Trophoblast cell (in vitro differentiated cells and primary cell): ENCODE measurements around the gene PHLDA3. TPM values are rescaled to one million over a fixed set of nuclear protein-coding genes. Genes with fewer than 3 reads are reported as not detected.
A peak's percentile ranks its signal among the peaks of the same experiment; 100 is the strongest.

ENCODE experiments used
- DNase-seq, 2 donors: peaks; one replicate each; pipeline ENCODE4 v3.0.0-alpha.2; 2016
- H2AFZ ChIP-seq: 2 replicates; pipeline ENCODE4 v1.6.1; 2013; ENCODE audit warnings: low read length, moderate library complexity, mild to moderate bottlenecking; ENCODE audit not compliant: insufficient read depth, poor library complexity
- H2AK5ac ChIP-seq: 2 replicates; pipeline ENCODE4 v1.6.1; 2013; ENCODE audit warnings: mild to moderate bottlenecking, low read length
- H2BK120ac ChIP-seq: 2 replicates; pipeline ENCODE4 v1.6.1; 2013; ENCODE audit warnings: low read length, mild to moderate bottlenecking, moderate library complexity; ENCODE audit not compliant: insufficient read depth, poor library complexity
- H2BK12ac ChIP-seq: 2 replicates; pipeline ENCODE4 v1.6.1; 2013; ENCODE audit warnings: mild to moderate bottlenecking, low read length, moderate library complexity
- H2BK5ac ChIP-seq: 2 replicates; pipeline ENCODE4 v1.6.1; 2013; ENCODE audit warnings: low read length, low read depth, moderate library complexity, mild to moderate bottlenecking; ENCODE audit not compliant: poor library complexity
- H3K14ac ChIP-seq: 2 replicates; pipeline ENCODE4 v1.6.1; 2013; ENCODE audit warnings: mild to moderate bottlenecking, low read length
- H3K18ac ChIP-seq: 2 replicates; pipeline ENCODE4 v1.6.1; 2013; ENCODE audit warnings: mild to moderate bottlenecking, low read length
- H3K23ac ChIP-seq: 2 replicates; pipeline ENCODE4 v1.6.1; 2013; ENCODE audit warnings: low read length
- H3K27ac ChIP-seq: 2 replicates; pipeline ENCODE4 v1.5.1; 2013; ENCODE audit warnings: low read depth, mild to moderate bottlenecking, inconsistent platforms, low read length, moderate library complexity
- H3K27me3 ChIP-seq: 2 replicates; pipeline ENCODE4 v1.6.1; 2013; ENCODE audit warnings: inconsistent platforms, mild to moderate bottlenecking, low read length, moderate library complexity; ENCODE audit not compliant: insufficient read depth
- H3K36me3 ChIP-seq, 2 experiments: 1 replicate in 1 of 2; 2 replicates in 1 of 2; pipeline ENCODE4 v1.6.1; 2013; ENCODE audit warnings: low read length in 2 of 2, mild to moderate bottlenecking in 2 of 2, moderate library complexity in 1 of 2; ENCODE audit not compliant: insufficient read depth in 2 of 2, control insufficient read depth in 1 of 2
- H3K4ac ChIP-seq: 2 replicates; pipeline ENCODE4 v1.6.1; 2013; ENCODE audit warnings: low read depth, mild to moderate bottlenecking, low read length, moderate library complexity
- H3K4me1 ChIP-seq, 2 experiments: 1 replicate in 1 of 2; 2 replicates in 1 of 2; pipeline ENCODE4 v1.6.1; 2013; ENCODE audit warnings: low read length in 2 of 2, mild to moderate bottlenecking in 2 of 2, moderate library complexity in 1 of 2; ENCODE audit not compliant: insufficient read depth in 2 of 2, control insufficient read depth in 1 of 2
- H3K4me2 ChIP-seq: 2 replicates; pipeline ENCODE4 v1.6.1; 2013; ENCODE audit warnings: inconsistent platforms, mild to moderate bottlenecking, low read length, moderate library complexity
- H3K4me3 ChIP-seq: 2 replicates; pipeline ENCODE4 v1.5.1; 2013; ENCODE audit warnings: mild to moderate bottlenecking, low read depth, low read length, inconsistent platforms
- H3K79me1 ChIP-seq: one replicate; pipeline ENCODE4 v1.6.1; 2013; ENCODE audit warnings: low read length
- H3K79me2 ChIP-seq: 2 replicates; pipeline ENCODE4 v1.6.1; 2013; ENCODE audit warnings: low read length, mild to moderate bottlenecking; ENCODE audit not compliant: control insufficient read depth, insufficient read depth, poor library complexity
- H3K9ac ChIP-seq: 2 replicates; pipeline ENCODE4 v1.6.1; 2013; ENCODE audit warnings: mild to moderate bottlenecking, low read length
- H3K9me3 ChIP-seq: 2 replicates; pipeline ENCODE4 v1.6.1; 2013; ENCODE audit warnings: low read depth, mild to moderate bottlenecking, control low read depth, inconsistent platforms, low read length; ENCODE audit not compliant: insufficient read depth
- H4K12ac ChIP-seq: 2 replicates; pipeline ENCODE4 v1.6.1; 2013; ENCODE audit warnings: low read depth, mild to moderate bottlenecking, low read length, moderate library complexity
- H4K8ac ChIP-seq: 2 replicates; pipeline ENCODE4 v1.6.1; 2013; ENCODE audit warnings: low read depth, mild to moderate bottlenecking, low read length, moderate library complexity
- H4K91ac ChIP-seq: one replicate; pipeline ENCODE4 v1.6.1; 2013; ENCODE audit warnings: low read depth, mild to moderate bottlenecking, low read length, moderate library complexity
- WGBS: extraction: QIAGEN DNeasy Blood & Tissue Kit; methylation state at CpG from one replicate; pipeline ENCODE4 v1.1.7; 2013; ENCODE audit warnings: missing lambda C conversion rate; ENCODE audit not compliant: insufficient read length, insufficient coverage; ENCODE audit errors: extremely low coverage; 5-methylcytosine and 5-hydroxymethylcytosine counted together
- polyA plus RNA-seq: library from polyadenylated mRNA; stranded (reverse); fragments of 200-250 nt; gene quantifications from 2 replicates; pipeline ENCODE4 v1.2.3, GENCODE V29; 2013

Gene PHLDA3
- 49.4 and 51.1 TPM in 2 replicates for polyA plus RNA-seq

DNA sequence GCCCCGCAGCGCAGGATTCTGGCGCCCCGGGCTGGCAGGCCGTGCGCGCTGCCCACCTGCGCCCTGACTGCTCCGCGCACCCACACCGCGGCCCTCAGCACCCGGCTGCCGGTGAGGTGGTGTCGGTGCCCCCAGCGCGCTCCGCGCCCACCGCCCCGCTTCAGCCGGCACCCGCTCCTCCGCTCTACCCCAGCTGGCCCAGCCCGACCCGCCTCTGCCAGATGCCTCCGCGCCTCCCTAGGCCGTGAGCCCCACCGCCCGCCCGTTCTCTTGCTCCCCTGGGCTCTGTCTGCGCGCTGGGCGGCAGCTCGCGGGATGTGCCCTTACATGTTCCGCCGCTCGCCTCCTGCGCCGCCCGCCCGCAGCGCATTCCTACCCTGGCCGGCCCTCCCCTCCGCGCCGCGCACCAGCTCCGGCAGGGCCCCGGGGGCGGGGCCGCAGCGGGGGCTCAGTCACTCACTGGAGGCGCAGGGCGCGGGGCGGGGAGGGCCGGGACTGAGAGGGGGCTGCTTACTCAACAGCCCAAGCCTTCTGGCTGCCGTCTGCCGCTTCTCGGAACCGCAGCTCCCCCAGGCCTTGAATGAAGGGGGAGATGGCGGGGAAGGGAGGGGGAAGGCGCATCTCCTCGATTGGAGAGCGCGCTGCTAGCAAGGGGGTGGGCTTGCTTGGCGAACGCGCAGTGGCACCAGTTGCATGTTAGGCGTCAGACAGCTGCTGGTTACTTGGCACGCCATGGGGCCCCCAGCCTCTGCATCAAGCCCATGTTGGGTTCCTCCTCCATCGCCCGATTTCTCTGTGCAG lies at the start of gene PHLDA3:
Gene PHLDA3, minus strand, starts transcription at position 345 of the 801 bp plus-strand sequence. CDS start 402 bp downstream, outside the sequence.
- Histone ChIP-seq H3K27me3 (no peaks in the 10 kb centered on the region), H3K4me2 (peak within 1 kb of the TSS; percentile 63), H3K4ac (peak within 1 kb of the TSS; percentile 85), H3K4me3 (peak within 1 kb of the TSS; percentile 92), H3K18ac (peak within 1 kb of the TSS; percentile 91), H3K79me1 (peaks cover 21% of the 10 kb centered on the region), H4K12ac (peak within 1 kb of the TSS; percentile 92), H3K14ac (peak within 1 kb of the TSS; percentile 93), H2AFZ (peak within 1 kb of the TSS; percentile 81), H3K9ac (peak within 1 kb of the TSS; percentile 94), H3K27ac (peak within 1 kb of the TSS; percentile 89), H2BK5ac (peak within 1 kb of the TSS; percentile 96), H3K23ac (no peak within 1 kb of the TSS), H3K79me2 (peaks cover 22% of the 10 kb centered on the region), H4K8ac (peak within 1 kb of the TSS; percentile 94), H3K4me1 (peaks cover 13% of the 10 kb centered on the region in 2 experiments), H2BK12ac (peak within 1 kb of the TSS; percentile 46), H3K9me3 (no peaks in the 10 kb centered on the region), H3K36me3 (peaks cover 17 to 21% of the 10 kb centered on the region in 2 experiments), H4K91ac (peak within 1 kb of the TSS; percentile 99), H2AK5ac (peak within 1 kb of the TSS; percentile 88), H2BK120ac (peak within 1 kb of the TSS; percentile 78)
- DNase-seq: peak; percentile 84 to 85
- whole genome bisulfite sequencing: no CpG with 5 or more reads among the region's 76 CpGs

DNA sequence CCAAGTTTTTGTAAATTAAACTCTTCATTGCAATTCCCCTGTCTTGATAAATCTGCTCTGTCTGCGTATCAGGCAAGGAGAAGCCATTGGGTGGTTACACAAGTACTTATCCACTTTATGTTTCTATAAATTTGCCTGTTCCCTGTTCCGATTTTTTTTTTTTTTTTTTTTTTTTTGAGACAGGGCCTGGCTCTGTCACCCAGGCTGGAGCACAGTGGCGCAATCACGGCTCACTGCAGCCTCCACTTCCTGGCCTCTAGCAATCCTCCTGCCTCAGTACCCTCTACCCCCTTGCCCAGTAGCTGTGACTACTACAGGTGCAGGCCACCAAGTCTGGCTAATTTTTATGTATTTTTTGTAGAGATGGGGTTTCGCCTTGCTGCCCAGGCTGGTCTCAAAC lies 49.1 kb upstream of the PHLDA3 start:
- H3K79me1 ChIP-seq: peaks cover 48% of the 10 kb centered on the region
- peaks cover 37% of the 10 kb centered on the region in 2 experiments for H3K4me1 ChIP-seq
- peak overlapping the region; percentile 99 for H4K91ac ChIP-seq
- H2BK12ac ChIP-seq: peak overlapping the region; percentile 100
- H3K27me3 ChIP-seq: no peaks in the 10 kb centered on the region
- H3K79me2 ChIP-seq: peaks cover 13% of the 10 kb centered on the region
- H2BK120ac ChIP-seq: peak overlapping the region; percentile 100
- peak overlapping the region; percentile 98 for H3K18ac ChIP-seq
- H2AK5ac ChIP-seq: peak overlapping the region; percentile 89
- H3K36me3 ChIP-seq: no peaks in the 10 kb centered on the region
- no peak overlapping the region for H3K4me3 ChIP-seq
- peak overlapping the region; percentile 98 for H3K14ac ChIP-seq
- H3K23ac ChIP-seq: no peak overlapping the region
- H4K8ac ChIP-seq: peak overlapping the region; percentile 92
- no CpG with 5 or more reads among the region's 5 CpGs for WGBS
- peak overlapping the region; percentile 99 for H2BK5ac ChIP-seq
- no peak overlapping the region for H3K9ac ChIP-seq
- no peak overlapping the region for H3K4me2 ChIP-seq
- H3K9me3 ChIP-seq: no peaks in the 10 kb centered on the region
- peak overlapping the region; percentile 92 for H3K4ac ChIP-seq
- peak in 1 of 2 donors; percentile 31 for DNase-seq
- H4K12ac ChIP-seq: no peak overlapping the region
- H2AFZ ChIP-seq: peak overlapping the region; percentile 60
- H3K27ac ChIP-seq: peak overlapping the region; percentile 87

DNA sequence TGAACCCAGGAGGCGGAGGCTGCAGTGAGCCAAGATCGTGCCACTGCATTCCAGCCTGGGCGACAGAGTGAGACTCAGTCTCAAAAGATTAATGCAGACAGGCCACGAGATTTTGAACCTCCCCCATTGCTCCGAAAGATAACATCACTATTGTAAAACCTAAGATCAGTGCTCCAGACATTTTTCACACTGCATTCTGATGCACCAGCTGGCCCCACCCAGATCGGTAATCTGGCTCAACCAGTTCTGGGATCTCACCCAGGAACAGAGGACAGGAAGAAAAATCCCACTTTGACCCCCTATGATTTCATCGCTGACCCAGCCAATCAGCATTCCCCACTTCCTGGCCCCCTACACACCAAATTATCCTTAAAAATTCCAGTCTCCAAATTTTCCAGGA lies 48.6 kb upstream of the PHLDA3 start:
- Histone ChIP-seq H3K4me1 (peaks cover 39 to 40% of the 10 kb centered on the region in 2 experiments), H2AK5ac (no peak overlapping the region), H3K79me2 (peaks cover 13% of the 10 kb centered on the region), H3K18ac (no peak overlapping the region), H3K4me3 (no peak overlapping the region), H4K12ac (no peak overlapping the region), H3K9me3 (no peaks in the 10 kb centered on the region), H3K23ac (no peak overlapping the region), H3K4me2 (no peak overlapping the region), H3K27ac (peak overlapping the region; percentile 97), H3K9ac (no peak overlapping the region), H3K4ac (no peak overlapping the region), H3K14ac (no peak overlapping the region), H2BK12ac (no peak overlapping the region), H2BK5ac (peak overlapping the region; percentile 97), H4K8ac (no peak overlapping the region), H3K36me3 (no peaks in the 10 kb centered on the region), H3K79me1 (peaks cover 51% of the 10 kb centered on the region), H2BK120ac (peak overlapping the region; percentile 87), H2AFZ (no peak overlapping the region), H4K91ac (peak overlapping the region; percentile 99), H3K27me3 (no peaks in the 10 kb centered on the region)
- DNase-seq: peak; percentile 97 to 98
- no CpG with 5 or more reads among the region's 7 CpGs for WGBS

DNA sequence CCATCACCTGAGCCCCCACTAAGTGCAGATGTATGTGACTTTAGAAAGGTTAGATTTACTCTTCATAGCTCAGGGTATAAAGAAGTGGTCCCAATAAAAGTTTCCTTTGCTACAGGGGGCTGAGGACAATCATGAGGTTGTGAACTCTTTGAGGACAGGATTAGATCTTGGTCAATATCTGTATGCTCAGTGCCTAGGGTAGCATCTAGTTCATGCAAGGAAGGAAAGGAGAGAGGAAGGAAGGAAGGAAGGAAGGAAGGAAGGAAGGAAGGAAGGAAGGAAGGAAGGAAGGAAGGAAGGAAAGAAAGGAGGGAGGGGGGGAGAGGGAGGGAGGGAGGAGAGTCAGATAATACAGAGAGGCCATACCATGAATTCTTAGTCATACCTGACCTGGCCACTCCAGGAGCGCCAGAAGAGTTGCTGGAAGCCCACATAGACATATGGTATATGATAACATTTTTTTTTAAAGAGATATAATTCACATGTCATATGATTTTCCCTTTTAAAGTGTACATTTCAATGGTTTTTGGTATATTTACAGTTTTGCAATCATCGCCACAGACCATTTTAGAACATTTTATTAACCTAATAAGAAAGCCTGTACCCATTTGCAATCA lies 47.6 kb upstream of the PHLDA3 start:
- Histone ChIP-seq H3K14ac (peak overlapping the region; percentile 85), H3K9ac (no peak overlapping the region), H4K91ac (peak overlapping the region; percentile 99), H3K9me3 (no peaks in the 10 kb centered on the region), H3K18ac (no peak overlapping the region), H4K8ac (peak overlapping the region; percentile 94), H3K4me2 (no peak overlapping the region), H2BK5ac (peak overlapping the region; percentile 98), H3K27ac (peak overlapping the region; percentile 97), H3K79me1 (peaks cover 59% of the 10 kb centered on the region), H4K12ac (no peak overlapping the region), H3K79me2 (peaks cover 15% of the 10 kb centered on the region), H2AK5ac (peak overlapping the region; percentile 85), H3K27me3 (no peaks in the 10 kb centered on the region), H3K4ac (peak overlapping the region; percentile 83), H3K4me1 (peaks cover 41 to 43% of the 10 kb centered on the region in 2 experiments), H2BK120ac (peak overlapping the region; percentile 95), H3K36me3 (no peaks in the 10 kb centered on the region), H3K23ac (no peak overlapping the region), H3K4me3 (no peak overlapping the region), H2AFZ (no peak overlapping the region), H2BK12ac (peak overlapping the region; percentile 99)
- peak; percentile 52 to 75 for DNase-seq
- no CpG with 5 or more reads among the region's 2 CpGs for WGBS
